Erythroblast (primary cell): ENCODE data around the gene NAALAD2.

Source experiments
- GATA1 ChIP-seq: IDR thresholded peaks from 2 replicates; pipeline ENCODE4 v1.6.1; 2011; ENCODE audit warnings: low read depth, mild to moderate bottlenecking, control low read depth, low read length, moderate library complexity
- POLR2A ChIP-seq: IDR thresholded peaks from 2 replicates; pipeline ENCODE4 v1.6.1; 2011; ENCODE audit warnings: mild to moderate bottlenecking, low read length

- TF ChIP-seq POLR2A (no peak), GATA1 (no peak)
These were observed 85.9 kb downstream of the NAALAD2 start for GRCh38 chr11:90220391-90220790.
